VCaP (cell line): ENCODE data around the gene RPL35A.

Experiments
- H3K27ac ChIP-seq: fragments of 450-650 bp; 2 replicates; pipeline ENCODE4 v1.5.1; 2017
- CTCF ChIP-seq: fragments of 450-650 bp; conservative IDR thresholded peaks from 2 replicates; pipeline ENCODE4 v1.5.1; 2017; ENCODE audit warnings: mild to moderate bottlenecking, moderate library complexity

RPL35A gene

DNA sequence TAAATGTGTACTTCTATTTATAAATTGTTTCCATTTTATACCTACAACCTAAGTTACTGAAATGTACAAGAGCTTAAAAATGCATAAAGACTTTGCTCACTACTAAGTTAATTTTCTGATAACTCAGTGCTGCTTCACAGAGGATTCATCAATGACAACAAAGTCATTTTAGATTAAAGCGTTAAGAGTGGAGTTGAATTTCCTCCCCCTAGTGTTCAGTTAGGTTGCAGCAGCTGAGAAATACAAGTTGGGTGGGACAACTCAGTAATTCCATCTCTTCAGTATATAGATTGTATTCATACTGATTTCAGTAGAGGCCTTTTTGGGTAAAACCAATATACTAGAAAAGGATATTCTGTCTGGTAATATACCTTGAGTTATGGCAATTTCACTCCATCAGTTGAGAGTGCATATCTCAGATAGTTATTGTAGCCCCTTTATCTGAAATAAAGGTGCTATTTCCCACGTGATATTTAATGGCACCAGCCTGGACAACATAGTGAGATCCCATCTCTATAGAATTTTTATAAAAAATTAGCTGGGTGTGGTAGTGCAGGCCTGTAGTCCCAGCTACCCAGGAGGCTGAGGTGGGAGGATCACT, 6.9 kb upstream of the RPL35A start:
- peak; percentile 86 for TF ChIP-seq CTCF
- H3K27ac ChIP-seq = no peak overlapping the region

- peak overlapping the region; percentile 90 for H3K27ac ChIP-seq
- TF ChIP-seq CTCF = no peak
These were observed 706 bp upstream of the RPL35A start for GRCh38 chr3:197949191-197949777.

DNA sequence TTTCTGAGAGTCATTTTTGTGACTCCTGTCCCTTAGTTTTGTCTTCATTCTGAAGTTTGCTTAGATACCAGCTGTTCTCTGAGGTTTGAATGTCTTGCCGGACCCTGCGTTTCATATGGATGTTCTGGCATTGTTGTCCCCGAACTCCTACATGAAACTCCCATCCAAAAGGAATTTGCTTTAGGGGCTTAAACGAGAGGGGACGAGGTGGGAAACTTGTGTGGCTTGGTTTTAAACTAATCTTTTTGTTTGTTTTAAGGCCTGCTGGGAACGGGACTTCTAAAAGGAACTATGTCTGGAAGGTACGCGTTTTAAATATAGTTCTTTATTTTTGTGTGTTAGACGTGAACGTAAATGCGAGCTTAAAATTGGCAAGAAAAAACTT, 679 bp downstream of the RPL35A start:
- H3K27ac ChIP-seq = peak overlapping the region; percentile 90
- TF ChIP-seq CTCF = no peak

DNA sequence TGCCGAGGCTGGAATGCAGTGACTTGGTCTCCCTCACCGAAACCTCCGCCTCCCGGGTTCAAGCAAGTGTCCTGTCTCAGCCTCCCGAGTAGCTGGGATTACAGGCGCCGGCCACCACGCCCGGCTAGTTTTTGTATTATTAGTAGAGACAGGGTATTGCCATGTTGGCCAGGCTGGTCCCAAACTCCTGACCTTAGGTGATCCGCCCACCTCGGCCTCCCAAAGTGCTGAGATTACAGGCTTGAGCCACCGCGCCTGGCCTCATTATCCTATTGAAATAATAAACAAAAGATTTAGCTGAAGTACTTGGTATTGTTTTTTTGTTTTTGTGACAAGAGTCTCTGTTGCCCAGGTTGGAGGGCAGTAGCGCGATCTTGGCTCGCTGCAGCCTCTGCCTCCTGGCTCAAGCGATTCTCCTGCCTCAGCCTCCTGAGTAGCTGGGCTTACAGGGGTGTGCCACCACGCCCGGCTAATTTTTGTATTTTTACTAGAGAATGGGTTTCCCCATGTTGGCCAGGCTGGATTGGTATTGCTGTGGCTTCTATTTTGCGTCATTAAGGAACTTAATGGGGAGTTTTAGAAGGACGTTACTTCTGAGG, 1.5 kb downstream of the RPL35A start:
- H3K27ac ChIP-seq = peak overlapping the region; percentile 90; the same call in 1 of the 2 replicates
- TF ChIP-seq CTCF = no peak

GRCh38 chr3:197952440-197952839, 2.5 kb downstream of the RPL35A start:
- TF ChIP-seq CTCF = no peak
- peak overlapping the region; percentile 90; the same call in 1 of the 2 replicates for H3K27ac ChIP-seq

DNA sequence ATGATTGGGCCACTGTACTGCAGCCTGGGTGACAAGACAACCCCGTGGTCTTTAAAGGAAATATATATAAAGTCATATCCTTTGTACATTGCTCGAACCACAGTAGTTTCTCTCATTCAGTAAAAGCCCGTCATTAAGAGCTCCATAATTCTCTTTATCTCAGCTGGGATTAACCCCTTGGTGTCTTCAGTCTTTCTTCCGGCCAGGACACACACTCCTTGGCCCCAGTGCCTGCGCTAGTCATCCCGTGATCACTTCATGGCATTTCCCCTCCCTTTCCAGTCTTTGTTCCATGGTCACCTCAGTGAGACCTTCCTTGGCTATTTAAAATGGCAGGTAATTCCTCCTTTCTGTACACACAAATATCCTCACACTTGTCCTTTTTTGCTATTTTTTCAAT, 3.3 kb downstream of the RPL35A start:
- H3K27ac ChIP-seq = peak overlapping the region; percentile 90; the same call in 1 of the 2 replicates
- TF ChIP-seq CTCF = no peak

GRCh38 chr3:197953881-197954280, 3.9 kb downstream of the RPL35A start:
- no peak for TF ChIP-seq CTCF
- no peak overlapping the region; the same call in 1 of the 2 replicates for H3K27ac ChIP-seq
